BE2C (cell line): Measurements from ENCODE around the gene B2M.

Experiments
- DNase-seq: peaks from one replicate; pipeline ENCODE4 v3.0.0-alpha.2; 2020
- H3K27me3 ChIP-seq: fragments of 250-450 bp; sonication (Bioruptor Pico); 2 replicates; pipeline ENCODE4 v1.5.1; 2020; ENCODE audit warnings: mild to moderate bottlenecking
- H3K36me3 ChIP-seq: fragments of 250-450 bp; sonication (Bioruptor Pico); 2 replicates; pipeline ENCODE4 v1.5.1; 2020; ENCODE audit warnings: mild to moderate bottlenecking
- H3K4me1 ChIP-seq: fragments of 250-450 bp; sonication (Bioruptor Pico); 2 replicates; pipeline ENCODE4 v1.5.1; 2020
- H3K4me3 ChIP-seq: 2 replicates; pipeline ENCODE4 v1.5.1; 2011; ENCODE audit warnings: low read depth, low read length
- H3K9me3 ChIP-seq: fragments of 250-450 bp; sonication (Bioruptor Pico); 2 replicates; pipeline ENCODE4 v1.5.1; 2020
- TF ChIP-seq, protein P1 (sequence below): IDR thresholded peaks from 2 replicates; pipeline ENCODE4 v1.5.1; 2012; ENCODE audit warnings: mild to moderate bottlenecking, low read depth, low read length

The B2M gene

DNA sequence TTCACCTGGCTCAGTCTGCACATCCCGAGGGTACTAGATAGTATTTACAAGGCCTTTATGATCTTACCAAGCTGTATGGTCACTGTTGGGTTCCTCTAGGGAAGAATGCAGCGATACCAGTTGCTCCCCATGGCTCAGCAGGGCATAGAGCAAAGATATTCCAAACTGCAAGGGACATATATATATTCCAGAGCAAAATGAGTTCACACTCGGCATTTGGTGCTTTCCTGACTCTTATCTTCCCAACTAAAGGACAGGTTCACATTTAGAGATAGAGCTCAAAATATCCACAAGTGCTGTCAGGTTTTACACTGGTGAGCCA lies 44.3 kb upstream of the B2M start:
- Histone ChIP-seq H3K36me3 (no peaks in the 10 kb centered on the region), H3K4me1 (peaks cover 5% of the 10 kb centered on the region), H3K9me3 (no peaks in the 10 kb centered on the region), H3K27me3 (no peaks in the 10 kb centered on the region), H3K4me3 (no peak overlapping the region)
- TF ChIP-seq, protein P1, sequence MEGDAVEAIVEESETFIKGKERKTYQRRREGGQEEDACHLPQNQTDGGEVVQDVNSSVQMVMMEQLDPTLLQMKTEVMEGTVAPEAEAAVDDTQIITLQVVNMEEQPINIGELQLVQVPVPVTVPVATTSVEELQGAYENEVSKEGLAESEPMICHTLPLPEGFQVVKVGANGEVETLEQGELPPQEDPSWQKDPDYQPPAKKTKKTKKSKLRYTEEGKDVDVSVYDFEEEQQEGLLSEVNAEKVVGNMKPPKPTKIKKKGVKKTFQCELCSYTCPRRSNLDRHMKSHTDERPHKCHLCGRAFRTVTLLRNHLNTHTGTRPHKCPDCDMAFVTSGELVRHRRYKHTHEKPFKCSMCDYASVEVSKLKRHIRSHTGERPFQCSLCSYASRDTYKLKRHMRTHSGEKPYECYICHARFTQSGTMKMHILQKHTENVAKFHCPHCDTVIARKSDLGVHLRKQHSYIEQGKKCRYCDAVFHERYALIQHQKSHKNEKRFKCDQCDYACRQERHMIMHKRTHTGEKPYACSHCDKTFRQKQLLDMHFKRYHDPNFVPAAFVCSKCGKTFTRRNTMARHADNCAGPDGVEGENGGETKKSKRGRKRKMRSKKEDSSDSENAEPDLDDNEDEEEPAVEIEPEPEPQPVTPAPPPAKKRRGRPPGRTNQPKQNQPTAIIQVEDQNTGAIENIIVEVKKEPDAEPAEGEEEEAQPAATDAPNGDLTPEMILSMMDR = no peak
- DNase-seq = no peak

DNA sequence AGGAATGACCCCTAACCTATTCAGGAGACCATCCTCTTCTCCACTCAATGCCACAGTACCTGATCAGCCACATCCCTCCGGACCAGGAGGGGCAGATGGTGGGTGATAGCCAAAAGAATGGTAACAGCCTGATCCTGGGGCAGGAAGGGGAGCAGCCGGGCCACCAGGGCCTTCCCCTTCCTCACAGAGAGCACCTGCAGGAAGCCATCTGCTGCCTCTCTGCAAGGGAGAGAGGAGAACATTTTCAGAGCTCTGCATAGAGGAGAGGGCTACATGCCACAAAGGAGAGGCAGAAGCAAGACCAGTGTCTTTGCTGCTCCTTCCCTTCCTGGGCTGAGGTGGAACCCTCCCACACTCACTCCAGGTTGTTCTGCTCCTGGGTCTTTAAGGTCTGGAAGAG lies 42.4 kb upstream of the B2M start:
- H3K36me3 ChIP-seq = no peaks in the 10 kb centered on the region
- H3K27me3 ChIP-seq = no peaks in the 10 kb centered on the region
- no peak overlapping the region for H3K4me3 ChIP-seq
- H3K4me1 ChIP-seq = peaks cover 3% of the 10 kb centered on the region
- TF ChIP-seq, protein P1 = no peak
- no peaks in the 10 kb centered on the region for H3K9me3 ChIP-seq
- DNase-seq = no peak

DNA sequence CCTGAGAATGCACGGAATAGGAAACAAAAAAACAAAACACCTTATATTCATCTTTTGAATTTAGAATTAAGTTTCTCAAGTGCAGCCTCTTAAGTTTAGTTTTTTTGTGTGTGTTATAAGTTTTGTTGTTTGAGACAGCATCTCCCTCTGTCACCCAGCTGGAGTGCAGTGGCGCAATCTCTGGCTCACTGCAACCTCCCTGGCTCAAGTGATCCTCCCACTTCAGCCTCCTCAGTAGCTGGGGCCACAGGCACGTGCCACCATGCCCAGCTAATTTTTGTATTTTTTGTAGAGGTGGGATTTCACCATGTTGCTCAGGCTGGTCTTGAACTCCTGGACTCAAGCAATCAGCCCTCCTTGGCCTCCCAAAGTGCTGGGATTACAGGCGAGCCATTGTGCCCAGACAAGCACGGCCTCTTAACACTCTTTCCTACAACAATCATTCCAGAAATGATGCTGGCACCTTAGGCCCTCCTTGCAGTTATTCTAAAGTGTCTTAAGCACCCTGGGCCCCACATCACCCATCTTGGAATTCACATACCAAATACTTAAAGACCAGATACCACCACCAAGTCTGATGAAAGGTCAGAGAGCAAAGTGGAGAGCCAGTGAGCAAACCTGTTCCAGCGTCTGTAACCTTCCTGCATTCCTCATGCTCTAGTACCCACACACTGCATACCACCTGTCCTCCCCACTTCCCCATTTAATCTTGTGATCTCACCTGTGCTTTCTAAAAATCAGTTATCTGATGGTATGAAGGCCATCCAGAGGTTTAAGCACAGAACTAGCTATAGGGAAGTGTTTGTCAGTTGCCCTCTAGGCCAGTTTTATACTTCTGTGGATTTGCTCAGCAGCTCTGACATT lies 41.0 kb upstream of the B2M start:
- TF ChIP-seq, protein P1 = no peak
- H3K4me3 ChIP-seq = no peak overlapping the region
- H3K9me3 ChIP-seq = no peaks in the 10 kb centered on the region
- DNase-seq = no peak
- no peaks in the 10 kb centered on the region for H3K27me3 ChIP-seq
- no peaks in the 10 kb centered on the region for H3K4me1 ChIP-seq
- H3K36me3 ChIP-seq = no peaks in the 10 kb centered on the region

DNA sequence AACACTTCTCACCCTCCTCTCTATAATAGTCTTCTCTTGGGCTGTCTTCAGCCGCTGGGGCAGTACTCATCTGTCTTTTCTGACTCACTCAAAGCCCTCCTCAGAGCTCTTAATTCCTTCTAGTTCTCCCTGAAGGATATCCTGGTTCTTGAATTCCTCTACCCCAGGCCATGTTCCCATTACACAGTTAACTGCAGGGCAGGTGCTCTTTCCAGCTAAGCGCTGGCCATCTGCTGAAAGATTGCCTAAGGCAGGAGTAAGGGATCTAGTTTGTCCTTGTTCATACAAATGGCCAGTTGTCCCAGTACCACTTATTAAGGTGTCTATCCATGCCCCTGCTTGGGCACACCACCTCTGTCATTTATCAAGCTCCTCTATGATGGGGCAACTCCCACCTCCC lies 37.7 kb upstream of the B2M start:
- TF ChIP-seq, protein P1 = no peak
- no peaks in the 10 kb centered on the region for H3K27me3 ChIP-seq
- no peaks in the 10 kb centered on the region for H3K4me1 ChIP-seq
- H3K4me3 ChIP-seq = no peak overlapping the region
- DNase-seq = no peak
- H3K36me3 ChIP-seq = no peaks in the 10 kb centered on the region
- no peaks in the 10 kb centered on the region for H3K9me3 ChIP-seq

DNA sequence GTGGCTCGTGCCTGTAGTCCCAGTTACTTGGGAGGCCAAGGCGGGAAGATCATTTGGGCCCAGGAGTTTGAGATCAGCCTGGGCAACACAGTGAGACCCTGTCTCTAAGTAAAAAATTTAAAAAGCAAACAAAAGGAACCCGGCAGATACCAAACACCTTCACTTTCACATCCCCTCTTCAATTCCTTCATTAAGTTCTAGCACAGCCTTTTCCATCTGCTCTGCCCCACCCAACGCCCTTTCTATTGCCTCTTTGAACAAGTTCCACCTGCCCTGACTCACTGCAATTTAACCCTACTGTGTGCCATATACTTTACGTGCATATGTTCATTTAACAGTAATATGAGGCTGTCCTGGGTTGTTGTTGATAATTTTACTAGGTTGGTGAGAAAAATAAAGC lies 35.4 kb upstream of the B2M start:
- DNase-seq = no peak
- Histone ChIP-seq H3K4me1 (no peaks in the 10 kb centered on the region), H3K36me3 (no peaks in the 10 kb centered on the region), H3K9me3 (no peaks in the 10 kb centered on the region), H3K4me3 (no peak overlapping the region), H3K27me3 (no peaks in the 10 kb centered on the region)
- TF ChIP-seq, protein P1 = no peak

DNA sequence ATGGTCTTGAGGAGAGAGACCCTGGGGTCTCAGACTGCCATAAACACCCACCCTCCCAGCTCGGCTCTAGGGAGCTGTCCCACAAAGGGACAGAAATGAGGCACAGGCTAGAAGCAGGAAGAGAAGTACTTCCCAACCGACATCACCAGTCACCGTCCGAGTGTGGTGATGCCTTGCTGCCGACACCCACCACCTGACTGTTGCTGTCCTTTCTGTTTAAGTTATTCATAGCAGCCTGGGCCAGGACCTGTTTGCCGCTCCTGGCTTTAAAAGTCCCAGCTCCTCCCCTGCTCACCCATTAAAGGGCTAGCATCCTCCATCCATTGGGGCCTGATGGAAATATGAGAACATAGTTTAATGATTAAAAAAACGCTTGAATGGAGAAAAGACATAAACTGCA lies 34.6 kb upstream of the B2M start:
- H3K27me3 ChIP-seq = 0 out of 2 replicates have a peak, but pooled peaks cover 3% of the 10 kb centered on the region

More for the DNA sequence above, 34.6 kb upstream of the B2M start:
- H3K9me3 ChIP-seq = no peaks in the 10 kb centered on the region
- H3K4me1 ChIP-seq = no peaks in the 10 kb centered on the region
- H3K36me3 ChIP-seq = no peaks in the 10 kb centered on the region
- no peak overlapping the region for H3K4me3 ChIP-seq
- TF ChIP-seq, protein P1 = no peak
- DNase-seq = no peak
